DOHH2 (cell line): ENCODE measurements around the gene TNRC6B.

Source experiments
- CTCF ChIP-seq: fragments of 200-600 bp; sonication (generic); IDR thresholded peaks from one replicate; pipeline ENCODE4 v1.5.1; 2014; ENCODE audit warnings: antibody characterized with exemption, mild to moderate bottlenecking, low read depth, low read length; ENCODE audit not compliant: poor library complexity, severe bottlenecking
- EZH2phosphoT487 ChIP-seq: fragments of 200-600 bp; sonication (generic); IDR thresholded peaks from 2 replicates; pipeline ENCODE4 v1.6.1; 2017; ENCODE audit warnings: borderline replicate concordance, mild to moderate bottlenecking, antibody characterized with exemption, low read length, moderate library complexity, mixed read lengths

GRCh38 chr22:40161194-40161593, 16.5 kb upstream of the TNRC6B start:
- TF ChIP-seq CTCF (no peak), EZH2phosphoT487 (no peak)
